Activated B cell treated with CpG ODN at 0.5 μM for 24 hours (primary cell): ENCODE results near the gene TMEM9. TPM values are rescaled to one million over a fixed set of nuclear protein-coding genes. Genes with fewer than 3 reads are reported as not detected.

ENCODE experiments used
- ATAC-seq: fragments of 200-7000 bp; cut with Tn5 transposase; one replicate; pipeline ENCODE4 v1.10.0; 2021; ENCODE audit warnings: low read depth, mild to moderate bottlenecking, moderate library complexity
- CTCF ChIA-PET: fragments of 350-600 bp; sonication (Branson Sonifier 250); formaldehyde crosslinking; loops from one replicate; lab custom pipeline; 2021; ENCODE audit warnings: antibody characterized with exemption; lab: Charles Lee
- POLR2A ChIA-PET: fragments of 350-600 bp; sonication (Branson Sonifier 250); formaldehyde crosslinking; loops from one replicate; lab custom pipeline; 2021; ENCODE audit warnings: antibody characterized with exemption; lab: Charles Lee
- DNase-seq: peaks from one replicate; pipeline ENCODE4 v3.0.0; 2022
- H3K27ac Mint-ChIP-seq: one replicate; pipeline ENCODE4 v1.8.0; 2020; ENCODE audit warnings: mixed read lengths
- H3K27me3 Mint-ChIP-seq: one replicate; pipeline ENCODE4 v1.8.0; 2021; ENCODE audit warnings: mixed read lengths
- H3K36me3 Mint-ChIP-seq: one replicate; pipeline ENCODE4 v1.8.0; 2021; ENCODE audit warnings: low read depth, mixed read lengths
- H3K4me1 Mint-ChIP-seq: one replicate; pipeline ENCODE4 v1.8.0; 2021; ENCODE audit warnings: mixed read lengths
- H3K4me3 Mint-ChIP-seq: one replicate; pipeline ENCODE4 v1.8.0; 2020; ENCODE audit warnings: mild to moderate bottlenecking, mixed read lengths
- H3K9me3 Mint-ChIP-seq: one replicate; pipeline ENCODE4 v1.8.0; 2020; ENCODE audit warnings: mixed read lengths
- CTCF ChIP-seq: fragments of 200-600 bp; IDR thresholded peaks from one replicate; pipeline ENCODE4 v1.8.0; 2022; ENCODE audit warnings: antibody characterized with exemption, mild to moderate bottlenecking
- intact Hi-C: fragments of 100-400 bp; cut with micrococcal nuclease; formaldehyde crosslinking; loops from one replicate; pipeline ENCODE4 v1.15.1; 2024
- total RNA-seq: library from RNA; stranded (reverse); gene quantifications from 2 replicates; pipeline ENCODE4 v1.2.3, GENCODE V29; 2022

Gene TMEM9
- total RNA-seq, 1 donor from 2014 or later: 19.0 TPM

- Mint-ChIP-seq H3K9me3 (no peaks in the 10 kb centered on the region), H3K36me3 (no peaks in the 10 kb centered on the region), H3K4me1 (no peaks in the 10 kb centered on the region), H3K27ac (no peak overlapping the region), H3K4me3 (no peak overlapping the region), H3K27me3 (peaks cover 3% of the 10 kb centered on the region)
- TF ChIP-seq CTCF: no peak
- POLR2A ChIA-PET: no interaction called here
- DNase-seq (no peak), ATAC-seq (no peak)
- intact Hi-C loops: no loop called here
- CTCF ChIA-PET: no interaction called here
These were observed 50.1 kb downstream of the TMEM9 start for GRCh38 chr1:201104141-201104540.

GRCh38 chr1:201103666-201104065, 50.6 kb downstream of the TMEM9 start:
- no peak overlapping the region for H3K4me3 Mint-ChIP-seq
- no peaks in the 10 kb centered on the region for H3K4me1 Mint-ChIP-seq
- TF ChIP-seq CTCF: no peak
- ChIA-PET CTCF (no interaction called here), POLR2A (no interaction called here)
- no peak overlapping the region for H3K27ac Mint-ChIP-seq
- DNase-seq (no peak), ATAC-seq (no peak)
- intact Hi-C loops: no loop called here
- H3K36me3 Mint-ChIP-seq: no peaks in the 10 kb centered on the region
- H3K27me3 Mint-ChIP-seq: peaks cover 3% of the 10 kb centered on the region
- H3K9me3 Mint-ChIP-seq: no peaks in the 10 kb centered on the region

GRCh38 chr1:201100169-201100930, 53.9 kb downstream of the TMEM9 start:
- no peaks in the 10 kb centered on the region for H3K9me3 Mint-ChIP-seq
- ChIA-PET CTCF (no interaction called here), POLR2A (no interaction called here)
- DNase-seq (no peak), ATAC-seq (no peak)
- no peak overlapping the region for H3K27ac Mint-ChIP-seq
- no peak for TF ChIP-seq CTCF
- no peak overlapping the region for H3K4me3 Mint-ChIP-seq
- H3K27me3 Mint-ChIP-seq: peaks cover 3% of the 10 kb centered on the region
- intact Hi-C loops: no loop called here
- peaks cover 2% of the 10 kb centered on the region for H3K4me1 Mint-ChIP-seq
- no peaks in the 10 kb centered on the region for H3K36me3 Mint-ChIP-seq

DNA sequence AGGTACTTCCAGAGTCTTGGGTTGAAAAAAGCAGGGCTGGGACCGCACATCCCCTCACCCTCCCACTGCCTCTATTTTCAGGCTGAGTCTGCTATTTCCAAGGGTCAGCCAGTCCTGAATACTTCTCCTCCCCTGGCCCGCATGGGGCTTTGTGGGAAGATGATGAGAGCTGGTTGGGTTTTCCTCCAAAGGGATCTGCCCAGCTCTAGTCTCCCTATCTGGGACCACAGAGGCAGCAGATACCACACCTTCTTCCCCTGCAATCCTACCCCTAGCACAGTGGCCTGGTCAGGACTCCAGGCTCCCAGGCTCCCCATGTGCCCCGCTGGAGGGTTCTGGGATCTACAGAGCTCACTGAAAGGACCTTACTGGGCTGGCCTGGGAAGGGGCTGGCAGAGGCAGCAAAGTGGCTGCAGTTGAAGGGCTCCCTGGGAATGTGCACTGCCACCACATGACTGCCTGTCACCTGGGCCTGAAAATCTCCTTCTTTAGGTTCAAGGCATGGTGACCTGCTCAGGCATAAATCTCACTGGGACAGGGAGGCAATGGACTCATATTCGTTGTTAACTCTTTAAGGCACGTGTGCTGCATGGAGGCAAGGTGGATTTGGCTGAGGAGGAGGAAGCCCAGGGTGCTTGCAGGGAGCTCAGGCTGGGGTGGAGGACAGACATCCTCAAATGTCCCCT, 55.1 kb downstream of the TMEM9 start:
- Mint-ChIP-seq H3K9me3 (no peaks in the 10 kb centered on the region), H3K27ac (no peak overlapping the region), H3K27me3 (peaks cover 3% of the 10 kb centered on the region), H3K36me3 (no peaks in the 10 kb centered on the region), H3K4me1 (peaks cover 2% of the 10 kb centered on the region), H3K4me3 (no peak overlapping the region)
- ChIA-PET POLR2A (no interaction called here), CTCF (interaction anchor here (0.9 kb wide), 1 partner anchor 13 kb away, joined by 4 read pairs; no protein-coding TSS in a partner anchor)
- no peak for TF ChIP-seq CTCF
- no peak for DNase-seq
- intact Hi-C loops: no loop called here
- ATAC-seq: no peak
